ENCODE results near the gene GGA2. TPM values are rescaled to one million over a fixed set of nuclear protein-coding genes. Genes with fewer than 3 reads are reported as not detected.
"Not testable (repeated sequence)": the region's sequence is repeated elsewhere in the genome, so short reads cannot be mapped to it uniquely, and the experiment has no call there.

Gene GGA2
- total RNA-seq, 1 donor from 2014 or later = 67.6 TPM

DNA sequence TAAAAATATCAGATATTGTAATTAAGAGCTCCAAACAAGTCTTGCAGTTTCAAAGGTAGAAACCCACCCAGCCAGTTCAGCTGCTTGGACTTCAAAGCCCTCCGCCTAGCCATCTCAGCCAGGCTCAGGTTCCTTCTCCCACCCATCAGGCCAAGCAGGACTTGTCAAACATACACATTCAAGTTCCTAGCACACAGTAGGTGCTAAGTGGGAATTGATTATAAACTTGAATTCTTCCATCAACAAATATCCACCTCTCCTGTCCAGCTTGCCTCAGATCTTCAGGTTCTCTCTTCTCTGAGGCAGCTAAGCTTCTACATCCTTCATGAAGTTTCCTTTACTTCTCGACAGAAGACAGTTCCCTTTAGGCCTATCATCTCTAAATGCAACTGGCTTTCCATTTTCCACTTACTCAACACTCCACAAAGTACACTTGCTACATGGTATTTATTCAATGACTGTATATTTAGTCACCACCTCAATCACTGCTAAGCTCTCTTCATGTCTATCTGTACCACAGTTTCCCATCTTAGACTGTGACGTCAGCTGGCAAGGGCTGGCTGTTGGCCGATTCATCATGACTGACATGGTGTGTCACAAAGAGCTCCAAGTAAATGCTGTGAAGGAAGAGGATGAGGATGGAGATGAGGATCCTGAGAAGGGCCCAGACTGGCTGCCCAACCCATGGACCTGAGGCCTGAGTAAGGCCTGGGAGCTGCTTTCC lies 44.0 kb downstream of the GGA2 start:
- DNase-seq = no peak

DNA sequence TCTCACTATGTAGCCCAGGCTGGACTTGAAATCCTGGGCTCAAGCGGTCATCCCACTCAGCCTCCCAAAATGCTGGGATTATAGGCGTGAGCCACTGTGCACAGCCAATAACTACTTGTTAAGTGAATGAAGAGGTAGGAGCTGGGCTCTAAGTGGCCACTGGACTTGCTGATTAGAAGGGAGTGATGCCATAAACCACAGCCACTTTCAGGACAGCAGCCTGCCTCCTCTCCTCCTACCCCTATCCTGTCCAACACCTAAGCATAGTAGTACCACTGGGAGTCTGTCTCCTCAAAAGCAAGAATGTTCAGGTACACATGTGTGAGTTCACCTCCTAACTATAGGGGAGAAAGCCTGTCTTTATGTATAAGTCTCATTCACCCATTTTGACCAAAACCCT lies 45.1 kb downstream of the GGA2 start:
- DNase-seq = no peak

DNA sequence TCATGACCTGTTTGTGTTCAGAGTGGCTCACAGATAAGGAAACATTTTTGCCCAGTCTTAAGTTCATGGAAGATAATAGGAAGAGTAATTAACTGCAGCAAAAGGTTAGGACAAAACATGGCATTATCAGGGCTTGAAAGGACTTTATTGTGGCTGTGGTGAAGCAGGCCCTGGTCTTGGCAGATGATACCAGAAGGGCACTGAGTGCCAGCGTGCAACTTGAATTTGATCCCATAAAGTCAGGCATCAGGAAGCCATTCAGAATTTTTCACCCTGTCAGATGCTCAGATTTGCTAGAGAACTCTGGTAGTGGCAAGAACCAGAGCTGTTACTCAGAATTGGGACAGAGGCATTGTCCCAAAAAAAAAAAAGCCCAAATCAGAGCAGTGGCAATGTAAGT lies 46.1 kb downstream of the GGA2 start:
- DNase-seq = no peak

GRCh38 chr16:23462994-23463393 lies 47.3 kb downstream of the GGA2 start:
- DNase-seq = peak; percentile 85

DNA sequence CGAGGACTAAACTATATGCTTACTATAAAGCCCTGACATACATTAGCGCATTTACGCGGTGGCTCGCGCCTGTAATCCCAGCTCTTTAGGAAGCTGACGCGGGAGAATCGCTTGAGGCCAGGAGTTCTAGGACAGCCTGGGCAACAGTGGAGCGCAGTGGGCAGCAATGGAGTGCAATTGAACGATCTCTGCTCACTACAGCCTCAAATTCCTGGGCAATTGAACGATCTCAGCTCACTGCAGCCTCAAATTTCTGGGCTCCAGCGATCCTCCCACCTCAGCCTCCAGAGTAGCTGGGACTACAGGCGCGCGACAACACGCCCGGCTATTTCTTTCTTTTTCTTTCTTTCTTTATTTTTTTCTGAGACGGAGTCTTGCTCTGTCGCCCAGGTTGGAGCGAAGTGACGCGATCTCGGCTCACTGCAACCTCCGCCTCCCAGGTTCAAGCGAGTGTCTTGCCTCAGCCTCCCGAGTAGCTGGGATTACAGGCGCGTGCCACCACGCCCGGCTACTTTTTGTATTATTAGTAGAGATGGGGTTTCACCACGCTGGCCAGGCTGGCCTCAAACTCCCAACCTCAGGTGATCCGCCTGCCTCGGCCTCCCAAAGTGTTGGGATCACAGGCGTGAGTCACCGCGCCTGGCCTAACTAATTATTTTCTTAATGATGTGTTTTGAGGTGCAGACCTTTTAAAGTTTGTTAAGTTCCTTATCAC lies 56.8 kb downstream of the GGA2 start:
- DNase-seq = no peak

DNA sequence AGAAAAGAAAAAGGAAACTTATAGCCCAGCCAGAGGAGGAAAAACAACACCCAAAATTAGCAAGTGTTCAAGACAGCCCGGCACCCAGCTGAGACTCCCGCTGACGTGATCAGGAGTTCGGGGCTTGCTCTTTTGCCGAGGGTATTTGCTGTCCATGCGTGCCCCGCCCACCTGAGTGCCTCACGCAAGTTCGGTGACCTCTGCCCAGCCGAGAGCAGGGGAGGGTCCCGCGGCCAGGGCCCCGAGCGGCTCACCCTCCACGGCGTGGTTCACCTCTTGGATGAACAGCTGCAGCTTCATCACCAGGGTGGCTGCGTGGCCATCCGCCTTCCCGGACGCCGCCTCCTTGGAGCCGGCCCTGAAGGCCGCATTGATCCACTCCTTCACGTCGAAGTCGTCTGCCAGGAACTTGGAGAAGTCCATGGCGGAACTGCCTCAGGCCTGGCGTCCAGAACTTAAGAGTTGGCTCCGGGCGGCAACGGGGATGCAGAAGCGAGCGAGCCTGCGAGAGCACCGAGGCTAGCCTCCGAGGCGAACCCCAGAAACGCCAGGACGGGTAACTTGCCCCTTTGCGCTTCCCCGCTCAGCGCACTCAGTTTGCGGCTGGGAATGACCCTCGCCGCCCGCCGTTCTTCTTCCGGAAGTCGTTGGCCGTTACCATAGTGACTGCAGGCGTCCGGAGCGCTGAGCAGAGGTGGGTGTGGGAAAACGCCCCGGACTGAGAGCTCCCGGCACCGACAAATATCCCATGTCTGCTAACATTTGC lies 57.5 kb downstream of the GGA2 start, which contains the start of gene COG7:
TSS of gene COG7 (minus strand) at position 618 of the 766 bp plus-strand sequence. CDS start at position 423, 195 bp downstream.
- DNase-seq = peak; percentile 93

- DNase-seq = no peak
These were observed 58.1 kb downstream of the GGA2 start for GRCh38 chr16:23452221-23452571.

DNA sequence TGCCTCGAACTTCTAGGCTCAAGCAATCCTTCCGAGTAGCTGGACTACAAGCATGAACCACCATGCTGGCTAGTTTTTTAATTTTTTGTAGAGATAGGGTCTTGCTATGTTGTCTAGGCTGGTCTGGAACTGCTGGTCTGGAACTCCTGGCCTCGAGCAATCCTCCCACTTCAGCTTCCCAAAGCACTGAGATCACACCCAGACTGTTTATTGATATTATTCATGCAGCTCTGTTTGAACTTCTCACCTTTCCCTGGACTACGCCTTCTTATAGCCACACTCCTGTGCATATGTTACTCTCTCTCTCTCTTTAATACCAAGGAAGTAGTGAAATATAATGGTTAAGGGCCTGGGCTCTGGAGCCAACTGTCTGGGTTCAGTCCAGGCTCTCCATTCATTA lies 61.9 kb downstream of the GGA2 start:
- no peak for DNase-seq

GRCh38 chr16:23437542-23437941 lies 72.8 kb downstream of the GGA2 start:
- DNase-seq = not testable (repeated sequence)

- DNase-seq = no peak
These were observed 73.3 kb downstream of the GGA2 start for GRCh38 chr16:23436951-23437350.

GRCh38 chr16:23435500-23435899 lies 74.8 kb downstream of the GGA2 start:
- peak; percentile 43 for DNase-seq

DNA sequence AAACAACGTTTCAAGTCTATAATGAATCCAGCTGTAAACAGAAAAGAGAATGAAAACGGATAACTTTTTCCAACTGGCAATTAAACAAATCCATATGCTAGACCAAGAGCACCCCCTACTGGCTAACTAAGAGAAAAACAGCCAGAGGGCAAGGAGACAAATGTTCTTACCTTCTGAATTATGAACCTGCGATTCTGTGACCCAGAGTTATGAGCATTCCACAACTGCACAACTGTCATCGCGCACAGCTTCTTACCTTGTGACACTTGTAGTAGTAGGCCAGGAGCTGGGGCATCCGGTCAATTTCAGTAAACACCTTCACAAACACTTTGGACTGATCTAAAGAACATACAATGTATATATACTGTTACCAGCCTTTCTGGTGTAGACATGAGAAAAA lies 75.9 kb downstream of the GGA2 start:
- peak; percentile 89 for DNase-seq

DNA sequence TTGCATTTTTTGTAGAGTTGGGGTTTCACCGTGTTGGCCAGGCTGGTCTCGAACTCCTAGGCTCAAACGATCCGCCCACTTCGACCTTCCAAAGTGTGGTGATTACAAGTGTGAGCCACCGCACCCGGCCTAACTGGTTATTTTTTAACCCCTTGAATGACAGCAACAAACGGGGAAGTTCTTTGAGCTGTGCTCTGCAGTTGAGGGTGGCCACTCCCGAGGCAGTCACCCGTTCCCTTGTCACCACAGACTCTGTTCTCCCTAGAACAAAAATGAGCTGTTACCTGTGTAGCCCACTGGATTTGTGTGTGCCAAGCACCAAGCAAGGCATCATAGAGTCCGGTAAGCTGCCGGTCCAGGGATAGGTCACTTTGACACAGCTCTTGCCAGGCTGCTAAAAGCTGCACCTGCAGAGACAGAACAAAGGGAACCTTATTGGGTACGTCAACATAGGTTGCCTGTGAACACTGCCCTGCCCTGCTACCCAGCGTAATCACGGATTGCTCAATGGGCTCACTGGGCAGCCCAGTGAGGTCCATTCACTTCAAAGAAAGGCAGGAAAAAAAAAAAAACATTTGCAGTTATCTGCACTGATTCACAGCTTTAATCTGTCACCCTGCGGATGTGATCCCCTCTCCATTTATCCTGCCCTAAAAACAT lies 76.9 kb downstream of the GGA2 start:
- DNase-seq = no peak

DNA sequence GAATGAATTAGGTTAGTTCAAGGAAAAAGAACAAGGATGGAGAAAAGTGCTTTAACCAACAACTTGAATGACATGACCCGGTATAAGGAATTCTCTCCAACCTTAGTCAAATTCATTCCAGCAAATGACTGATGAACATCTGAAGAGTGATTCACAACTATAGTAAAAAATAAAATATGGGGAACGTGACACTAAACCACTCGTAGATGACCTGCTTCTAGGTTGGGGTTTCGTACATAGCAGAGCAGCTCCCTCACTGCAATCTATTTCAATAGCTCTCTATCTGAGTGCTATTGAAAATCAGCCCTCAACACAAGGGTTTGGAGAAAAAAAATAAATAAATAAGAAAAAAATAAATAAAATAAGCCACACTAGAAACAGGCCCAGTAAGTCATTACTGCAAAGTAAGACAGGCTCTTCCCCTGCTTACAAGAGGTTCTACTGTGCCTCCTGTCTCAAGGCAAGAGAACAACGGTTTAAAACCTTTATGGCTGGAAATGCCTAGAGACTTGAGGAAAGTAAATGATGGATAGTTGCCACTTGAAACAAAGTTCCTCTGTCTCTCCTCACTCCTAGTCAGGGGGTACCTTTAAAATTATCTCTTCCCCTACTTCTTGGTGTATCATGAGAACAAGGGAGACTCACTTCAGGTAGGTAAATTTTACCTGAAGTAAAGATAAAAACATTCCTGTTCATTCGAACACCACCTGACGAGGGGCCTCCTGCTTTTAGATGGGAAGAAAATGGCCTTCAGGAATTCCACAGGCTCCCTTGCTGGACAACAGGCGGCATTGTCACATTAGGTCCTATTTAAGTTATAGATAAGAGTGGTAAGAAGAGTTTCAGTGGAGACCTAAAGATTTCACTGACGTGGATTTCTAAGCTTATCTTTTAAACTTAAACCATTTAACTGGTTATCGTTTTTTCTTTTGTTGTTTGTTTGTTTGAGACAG lies 77.8 kb downstream of the GGA2 start:
- DNase-seq = no peak

GRCh38 chr16:23428351-23428750 lies 81.9 kb downstream of the GGA2 start:
- DNase-seq = no peak

GRCh38 chr16:23424292-23424958 lies 85.9 kb downstream of the GGA2 start:
- peak; percentile 56 for DNase-seq

DNA sequence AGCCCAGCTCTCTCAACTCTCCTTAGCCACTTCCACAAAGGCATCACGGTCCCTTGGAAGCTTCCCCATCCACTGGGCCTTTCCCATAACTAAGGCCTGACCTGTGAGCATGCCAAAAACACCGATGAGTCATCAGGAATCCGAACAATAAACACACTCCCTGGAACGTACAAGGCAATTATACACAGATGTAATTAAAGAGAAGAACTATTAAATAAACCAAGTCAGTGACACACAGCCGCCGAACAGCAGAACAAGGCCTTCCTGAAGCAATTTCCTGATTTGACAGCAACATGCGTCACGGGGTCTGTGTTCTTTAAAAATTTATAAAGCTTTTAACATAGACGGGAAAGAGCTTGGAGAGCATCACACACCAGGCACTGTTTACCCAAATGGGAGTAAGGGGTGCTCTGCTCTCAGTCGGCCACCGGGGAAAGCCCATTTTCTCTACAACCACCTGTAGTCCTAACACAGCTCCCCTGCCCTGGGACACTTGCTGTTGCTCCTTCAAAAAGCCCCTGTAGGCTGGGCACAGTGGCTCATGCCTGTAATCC lies 86.7 kb downstream of the GGA2 start:
- DNase-seq = peak; percentile 72

DNA sequence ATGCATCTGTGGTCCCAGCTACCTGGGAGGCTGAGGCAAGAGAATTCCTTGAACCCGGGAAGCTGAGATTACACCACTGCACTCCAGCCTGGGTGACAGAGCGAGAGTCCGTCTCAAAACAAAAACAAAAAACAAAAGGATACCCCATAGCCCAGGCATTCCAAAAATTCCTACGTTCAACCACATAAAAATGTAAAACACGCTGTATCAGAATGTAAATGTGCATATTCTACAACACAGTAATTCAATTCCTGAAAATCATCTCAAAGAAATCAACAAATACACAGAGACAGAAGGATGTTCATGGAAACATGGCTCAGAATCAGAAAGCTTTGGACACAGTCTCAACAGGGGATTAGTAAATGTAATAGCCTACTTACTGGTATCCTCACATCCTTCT lies 90.3 kb downstream of the GGA2 start:
- DNase-seq = peak; percentile 46

DNA sequence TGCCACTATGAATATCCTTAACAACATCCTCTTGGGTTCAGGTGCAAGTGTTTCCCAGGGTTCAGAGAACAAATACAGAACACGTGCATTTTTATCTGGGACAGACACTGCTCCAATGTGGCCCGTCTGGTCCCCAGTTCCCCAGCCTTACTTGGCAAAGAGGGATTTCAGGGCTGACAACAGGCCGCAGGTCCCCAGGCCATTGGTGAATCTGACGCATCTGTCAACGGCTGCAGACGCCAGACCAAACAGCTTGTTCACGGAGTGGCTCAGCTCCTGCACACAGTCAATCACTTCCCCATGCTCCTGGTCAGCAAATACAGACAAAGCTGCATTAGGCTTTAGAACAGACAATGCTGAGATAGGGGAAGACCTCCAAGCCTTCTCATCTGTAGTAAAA lies 93.5 kb downstream of the GGA2 start:
- DNase-seq = no peak

DNA sequence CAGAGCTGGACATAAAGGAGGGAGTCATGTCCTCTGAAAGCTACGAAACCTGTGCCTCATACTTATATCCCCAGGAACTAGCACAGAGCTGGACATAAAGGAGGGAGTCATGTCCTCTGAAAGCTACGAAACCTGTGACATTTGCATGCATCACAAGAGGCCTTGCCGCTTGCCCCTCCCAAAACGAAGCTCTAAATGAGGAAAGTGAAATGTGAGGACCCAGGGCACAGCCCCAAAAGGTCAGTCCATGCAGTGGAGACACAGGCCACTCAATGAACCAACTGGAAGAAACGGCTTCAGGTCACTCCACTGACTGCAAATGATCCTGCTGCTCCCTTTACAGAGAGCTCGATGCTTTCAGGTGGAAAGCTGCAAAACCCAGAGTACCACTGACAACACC lies 95.6 kb downstream of the GGA2 start:
- DNase-seq = no peak
